Measurements from ENCODE around the gene ALDH9A1. TPM values are rescaled to one million over a fixed set of nuclear protein-coding genes. Genes with fewer than 3 reads are reported as not detected.

The ALDH9A1 gene
- total and polyA plus RNA-seq, 2 of the 8 experiments (the other 6 are each of a cell fraction or from before 2014, with no cell fraction given) = 57.6 to 63.8 TPM

GRCh38 chr1:165726841-165727240, 28.5 kb upstream of the ALDH9A1 start:
- POLR2A ChIA-PET (ENCODE audit: partially characterized antibody) = interaction anchor here (0.9 kb wide), 1 partner anchor 8 kb away, joined by 3 read pairs; no protein-coding TSS in a partner anchor
- 83% methylated on average over 2 of the region's 2 CpGs; no CpG with 5 or more reads in 1 of the 2 experiments for WGBS, 2 experiments (ENCODE audit: extremely low coverage in 1 of 2, insufficient coverage in 1 of 2, insufficient read length in 1 of 2, insufficient replicate concordance in 2 of 2, low coverage in 1 of 2, low lambda C conversion rate in 2 of 2, missing lambda C conversion rate in 1 of 2)
- CTCF ChIA-PET (ENCODE audit: partially characterized antibody) = no interaction called here

More at GRCh38 chr1:165726841-165727240, 28.5 kb upstream of the ALDH9A1 start:
- Histone ChIP-seq H2BK20ac (ENCODE audit: low read length) (no peak overlapping the region), H3K4me1 (replicated peaks in 1 of 4; ENCODE audit: control insufficient read depth in 3 of 4, insufficient read depth in 4 of 4, low read length in 3 of 4) (no peaks in the 10 kb centered on the region), H3K4me3 (ENCODE audit: extremely low read depth in 1 of 4, insufficient read depth in 2 of 4, low read depth in 3 of 4, low read length in 4 of 4) (no peak overlapping the region), H3K4ac (replicated peaks; ENCODE audit: insufficient read length, low read depth, low read length) (no peak overlapping the region), H3K27me3 (replicated peaks in 1 of 4; ENCODE audit: control insufficient read depth in 3 of 4, extremely low read depth in 1 of 4, insufficient read depth in 3 of 4, low read length in 3 of 4) (no peaks in the 10 kb centered on the region), H3K27ac (ENCODE audit: low read depth, low read length) (no peak overlapping the region), H3K36me3 (ENCODE audit: control insufficient read depth in 2 of 4, insufficient read depth in 4 of 4, low read length in 3 of 4) (no peaks in the 10 kb centered on the region; a peak in 1 of 8 replicates), H2BK12ac (ENCODE audit: low read depth, low read length) (no peak overlapping the region), H3K79me2 (ENCODE audit: control insufficient read depth in 1 of 2, insufficient read depth in 2 of 2, low read length in 2 of 2) (no peaks in the 10 kb centered on the region), H2AK5ac (ENCODE audit: low read depth, low read length) (no peak overlapping the region), H3K23ac (ENCODE audit: insufficient read length) (no peak overlapping the region), H2BK5ac (ENCODE audit: low read depth, low read length) (no peak overlapping the region), H3K9ac (replicated peaks in 1 of 4; ENCODE audit: extremely low read depth in 1 of 4, low read depth in 3 of 4, low read length in 3 of 4) (no peak overlapping the region), H3K23me2 (ENCODE audit: low read depth, low read length) (no peaks in the 10 kb centered on the region), H2AFZ (ENCODE audit: low read length) (no peak overlapping the region), H4K8ac (ENCODE audit: extremely low read depth, insufficient read depth, low read length) (no peak overlapping the region), H4K20me1 (replicated peaks in 1 of 2; ENCODE audit: control insufficient read depth in 1 of 2, insufficient read depth in 2 of 2, low read length in 2 of 2) (no peaks in the 10 kb centered on the region), H4K91ac (replicated peaks; ENCODE audit: insufficient read length, low read length) (no peak overlapping the region), H3K9me3 (ENCODE audit: insufficient read depth in 2 of 2, low read depth in 1 of 2, low read length in 1 of 2) (no peaks in the 10 kb centered on the region), H3K14ac (ENCODE audit: insufficient read length) (no peak overlapping the region), H3K4me2 (ENCODE audit: insufficient read depth in 1 of 2, low read depth in 2 of 2, low read length in 2 of 2) (no peak overlapping the region), H3K79me1 (ENCODE audit: low read depth, low read length) (no peaks in the 10 kb centered on the region), H2BK120ac (replicated peaks; ENCODE audit: low read depth, low read length) (no peak overlapping the region), H3K18ac (ENCODE audit: extremely low read depth, low read length) (no peak overlapping the region), H3K56ac (replicated peaks; ENCODE audit: insufficient read length, low read depth, low read length) (no peak overlapping the region), H2BK15ac (ENCODE audit: low read length) (no peak overlapping the region), H4K5ac (ENCODE audit: insufficient read length, low read depth, low read length) (no peak overlapping the region)
- FAIRE-seq = no peak
- TF ChIP-seq HDAC2 (IDR thresholded peaks at IDR 0.05; ENCODE audit: borderline replicate concordance in 1 of 2, low read depth in 2 of 2, low read length in 2 of 2) (no peak), EZH2 (IDR thresholded peaks at IDR 0.05; ENCODE audit: low read depth, low read length, severe bottlenecking) (no peak), POLR2A (IDR thresholded peaks at IDR 0.05; ENCODE audit: control extremely low read depth in 1 of 2, low read depth in 2 of 2, low read length in 2 of 2) (no peak), SRF (IDR thresholded peaks at IDR 0.05; ENCODE audit: low read depth, low read length) (no peak), POU5F1 (IDR thresholded peaks at IDR 0.05; ENCODE audit: low read depth, low read length) (no peak), ZNF274 (IDR thresholded peaks at IDR 0.05; ENCODE audit: borderline replicate concordance, extremely low read depth, low read length) (no peak)
- no peak for DNase-seq (ENCODE audit: low read depth in 1 of 2, low spot score in 2 of 2)

Data from H1 (cell line).